Fibroblast of the aortic adventitia (primary cell): ENCODE measurements around the gene PRSS3. TPM values are rescaled to one million over a fixed set of nuclear protein-coding genes. Genes with fewer than 3 reads are reported as not detected.

ENCODE experiments used
- DNase-seq: peaks from one replicate; pipeline ENCODE4 v3.0.0-alpha.2; 2010; ENCODE audit warnings: low read depth
- H3K4me3 ChIP-seq: 2 replicates; pipeline ENCODE4 v1.5.1; 2011; ENCODE audit warnings: low read depth, mild to moderate bottlenecking, control low read depth, low read length, moderate library complexity
- CTCF ChIP-seq: IDR thresholded peaks from 2 replicates; pipeline ENCODE4 v1.5.1; 2011; ENCODE audit warnings: mild to moderate bottlenecking, low read length, control low read depth, inconsistent platforms; ENCODE audit not compliant: insufficient read depth
- total RNA-seq: library from RNA; depleted of rRNA; stranded (reverse); fragments of >200 nt; gene quantifications from 2 replicates; pipeline ENCODE4 v1.2.3, GENCODE V29; 2012; ENCODE audit warnings: low replicate concordance

PRSS3 gene
- total RNA-seq, 1 donor, result 145 TPM

DNA sequence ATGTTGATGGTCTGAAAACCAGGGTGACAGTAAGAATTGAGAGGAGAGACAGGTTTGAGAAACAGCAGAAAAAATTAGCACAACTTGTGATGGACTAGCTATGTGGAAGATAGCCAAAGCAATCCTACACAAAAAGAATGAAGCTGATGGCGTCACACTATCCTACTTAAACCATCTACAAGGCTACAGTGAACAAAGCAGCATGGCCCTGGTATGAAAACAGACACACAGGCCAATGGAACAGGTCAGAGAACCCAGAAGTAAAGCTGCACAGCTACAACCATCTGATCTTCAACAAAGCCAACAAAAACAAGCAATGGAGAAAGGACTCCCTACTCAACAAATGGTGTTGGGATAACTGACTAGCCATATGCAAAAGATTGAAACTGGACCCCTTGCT is 14.1 kb downstream of the PRSS3 start:
- no peak overlapping the region for H3K4me3 ChIP-seq
- no peak for TF ChIP-seq CTCF
- peak; percentile 31 for DNase-seq

- TF ChIP-seq CTCF, result peak; percentile 66
- H3K4me3 ChIP-seq, result no peak overlapping the region
- peak; percentile 71 for DNase-seq
These were observed 18.6 kb downstream of the PRSS3 start for GRCh38 chr9:33813712-33814641.

DNA sequence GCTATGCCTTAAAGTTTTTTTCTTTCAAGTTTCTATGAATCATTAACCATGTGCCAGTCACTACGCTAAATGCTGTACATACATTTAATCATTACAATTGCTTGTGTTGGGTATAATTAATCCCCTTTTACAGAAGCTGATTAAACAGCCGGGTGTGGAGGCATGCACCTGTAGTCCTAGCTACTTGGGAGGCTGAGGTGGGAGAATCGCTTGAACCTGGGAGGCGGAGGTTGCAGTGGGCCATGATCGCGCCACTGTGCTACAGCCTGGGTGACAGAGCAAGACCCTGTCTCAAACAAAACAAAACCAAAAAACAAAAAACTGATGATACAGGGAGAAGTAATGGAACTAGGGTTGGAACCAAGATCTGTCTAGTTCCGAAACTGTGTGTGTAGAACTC is 20.4 kb downstream of the PRSS3 start:
- no peak for TF ChIP-seq CTCF
- DNase-seq, result no peak
- no peak overlapping the region for H3K4me3 ChIP-seq

DNA sequence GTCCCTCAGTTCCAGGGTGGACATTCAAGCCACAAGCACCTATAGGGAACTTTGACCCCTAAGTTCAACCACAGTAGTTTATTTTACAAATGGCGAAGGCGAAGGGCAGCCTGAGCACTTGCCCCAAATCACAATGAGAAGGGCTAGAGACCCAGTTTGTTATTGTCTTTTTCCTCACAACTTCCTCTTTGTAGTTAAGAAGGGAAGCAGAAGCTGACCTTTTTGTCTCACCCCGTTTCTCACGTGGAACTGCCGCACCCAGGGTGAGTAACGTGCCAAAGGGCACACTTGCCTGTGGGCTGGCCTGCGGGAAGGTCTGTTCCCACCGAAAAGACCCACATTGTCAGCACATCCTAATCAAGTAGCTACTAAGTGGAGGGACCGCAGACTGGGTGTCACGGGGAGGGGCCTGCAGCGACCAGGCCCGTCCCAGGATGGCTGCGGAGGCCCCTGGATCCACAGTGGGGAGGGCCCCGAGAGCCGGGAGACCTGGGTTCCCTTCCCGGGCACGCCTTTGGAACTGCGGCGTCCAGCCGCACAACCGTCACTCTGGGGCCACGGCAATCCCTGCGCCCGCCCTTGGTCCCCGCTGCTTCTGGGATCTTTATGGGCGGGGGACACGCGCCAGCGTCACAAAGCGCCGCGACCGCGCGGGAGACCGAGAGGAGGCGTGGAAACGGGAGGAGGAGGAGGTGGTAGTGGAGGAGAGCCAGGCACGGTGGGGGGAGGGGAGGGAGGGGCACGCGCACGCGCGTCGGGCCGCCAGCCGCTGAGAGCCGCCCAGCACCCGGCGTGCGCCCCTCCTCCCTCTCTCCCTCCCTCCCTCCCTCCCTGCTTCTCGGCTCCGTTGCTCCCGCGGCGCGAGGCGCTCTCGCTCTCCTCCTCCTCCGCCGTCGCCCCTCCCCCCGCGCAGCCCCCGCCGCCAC is 21.2 kb downstream of the PRSS3 start, which contains the start of gene UBE2R2:
UBE2R2 (plus strand) TSS at position 834 of the 926 bp plus-strand sequence. CDS start 598 bp downstream, outside the sequence.
- TF ChIP-seq CTCF, result no peak
- peak; percentile 86 for DNase-seq
- peak within 1 kb of the TSS; percentile 90 for H3K4me3 ChIP-seq

DNA sequence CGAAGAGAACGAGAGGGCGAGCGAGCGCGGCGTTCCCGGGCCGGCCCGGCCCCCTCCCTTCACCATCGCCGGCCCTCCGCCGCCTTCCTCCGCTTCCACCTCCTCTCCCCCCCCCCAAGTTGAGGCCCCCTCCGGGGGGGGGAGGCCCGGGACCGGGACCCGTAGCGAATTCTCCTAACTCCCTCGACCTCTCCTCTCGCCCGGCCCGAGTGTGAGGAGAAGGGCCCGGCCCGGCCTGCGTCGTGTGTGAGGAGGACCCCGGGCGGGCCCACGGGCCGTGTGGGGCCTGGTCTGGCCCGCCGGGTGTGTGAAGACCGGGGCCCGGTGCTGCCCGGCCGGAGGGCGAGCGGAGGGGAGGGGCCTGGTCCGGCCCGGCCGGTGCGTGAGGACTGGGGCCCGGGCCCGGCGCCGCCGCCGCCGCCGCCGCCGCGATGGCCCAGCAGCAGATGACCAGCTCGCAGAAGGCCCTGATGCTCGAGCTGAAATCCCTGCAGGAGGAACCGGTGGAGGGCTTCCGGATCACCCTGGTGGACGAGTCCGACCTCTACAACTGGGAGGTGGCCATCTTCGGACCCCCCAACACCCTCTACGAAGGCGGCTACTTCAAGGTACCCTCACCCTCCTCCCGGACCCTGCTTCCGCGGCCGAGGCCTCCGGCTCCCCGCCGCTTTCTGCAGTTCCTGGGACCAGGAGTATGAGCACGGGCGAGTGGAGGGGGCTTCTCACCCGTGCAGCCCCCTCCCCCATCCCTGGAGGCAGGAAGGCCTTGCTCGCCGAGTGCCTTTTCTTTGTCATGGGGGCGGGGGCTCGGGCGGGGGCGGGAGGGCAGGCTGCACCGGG is 22.2 kb downstream of the PRSS3 start:
- TF ChIP-seq CTCF, result peak; percentile 43
- DNase-seq, result peak; percentile 68
- H3K4me3 ChIP-seq, result peak overlapping the region; percentile 90

GRCh38 chr9:33818167-33818846 is 22.9 kb downstream of the PRSS3 start:
- no peak for TF ChIP-seq CTCF
- DNase-seq, result no peak
- H3K4me3 ChIP-seq, result peak overlapping the region; percentile 90
